B cell (primary cell): ENCODE data around the gene TLL1.

ENCODE experiments used
- EZH2 ChIP-seq: IDR thresholded peaks from 2 replicates; pipeline ENCODE4 v1.6.1; 2012; ENCODE audit warnings: borderline replicate concordance, low read depth, mild to moderate bottlenecking, moderate library complexity, low read length; ENCODE audit not compliant: insufficient read depth, poor library complexity, severe bottlenecking
- TF ChIP-seq, protein P1 (sequence below): fragments of 200-600 bp; IDR thresholded peaks from one replicate; pipeline ENCODE4 v1.8.0; 2022; ENCODE audit warnings: antibody characterized with exemption, mild to moderate bottlenecking

- TF ChIP-seq, protein P1, sequence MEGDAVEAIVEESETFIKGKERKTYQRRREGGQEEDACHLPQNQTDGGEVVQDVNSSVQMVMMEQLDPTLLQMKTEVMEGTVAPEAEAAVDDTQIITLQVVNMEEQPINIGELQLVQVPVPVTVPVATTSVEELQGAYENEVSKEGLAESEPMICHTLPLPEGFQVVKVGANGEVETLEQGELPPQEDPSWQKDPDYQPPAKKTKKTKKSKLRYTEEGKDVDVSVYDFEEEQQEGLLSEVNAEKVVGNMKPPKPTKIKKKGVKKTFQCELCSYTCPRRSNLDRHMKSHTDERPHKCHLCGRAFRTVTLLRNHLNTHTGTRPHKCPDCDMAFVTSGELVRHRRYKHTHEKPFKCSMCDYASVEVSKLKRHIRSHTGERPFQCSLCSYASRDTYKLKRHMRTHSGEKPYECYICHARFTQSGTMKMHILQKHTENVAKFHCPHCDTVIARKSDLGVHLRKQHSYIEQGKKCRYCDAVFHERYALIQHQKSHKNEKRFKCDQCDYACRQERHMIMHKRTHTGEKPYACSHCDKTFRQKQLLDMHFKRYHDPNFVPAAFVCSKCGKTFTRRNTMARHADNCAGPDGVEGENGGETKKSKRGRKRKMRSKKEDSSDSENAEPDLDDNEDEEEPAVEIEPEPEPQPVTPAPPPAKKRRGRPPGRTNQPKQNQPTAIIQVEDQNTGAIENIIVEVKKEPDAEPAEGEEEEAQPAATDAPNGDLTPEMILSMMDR, result no peak
- TF ChIP-seq EZH2, result no peak
These were observed 21.8 kb upstream of the TLL1 start for GRCh38 chr4:165851256-165851655.
